ENCODE results near the gene SLC12A7. TPM values are rescaled to one million over a fixed set of nuclear protein-coding genes. Genes with fewer than 3 reads are reported as not detected.

The SLC12A7 gene
- total and polyA plus RNA-seq, 9 donors = 5.9 to 33.9 (median 23.0) TPM

GRCh38 chr5:1118231-1118698, 6.4 kb upstream of the SLC12A7 start:
- intact Hi-C loops (cut with DNase I) = no loop called here
- peak; percentile 71 to 92 (median 86) for DNase-seq
- Histone ChIP-seq H3K36me3 (no peaks in the 10 kb centered on the region), H3K4me1 (ENCODE audit: insufficient read depth) (peaks cover 12% of the 10 kb centered on the region), H3K4me3 (no peak overlapping the region), H3K27me3 (no peaks in the 10 kb centered on the region), H3K9me3 (no peaks in the 10 kb centered on the region), H3K27ac (peak overlapping the region in 1 of 2 donors; percentile 10)
- WGBS, 3 donors = 3 to 21% (median 6%) methylated on average over 13 to 16 of the region's 16 CpGs
- TF ChIP-seq CTCF (IDR thresholded peaks at IDR 0.05) = no peak
- TF ChIP-seq POLR2A (IDR thresholded peaks at IDR 0.05) = no peak

GRCh38 chr5:1116977-1117376, 5.1 kb upstream of the SLC12A7 start:
- DNase-seq = no peak
- Histone ChIP-seq H3K36me3 (no peaks in the 10 kb centered on the region), H3K27me3 (no peaks in the 10 kb centered on the region), H3K4me1 (ENCODE audit: insufficient read depth) (peaks cover 12% of the 10 kb centered on the region), H3K9me3 (no peaks in the 10 kb centered on the region), H3K27ac (no peak overlapping the region), H3K4me3 (no peak overlapping the region)
- TF ChIP-seq EP300 (IDR thresholded peaks at IDR 0.05) = no peak
- no peak for TF ChIP-seq CTCF (IDR thresholded peaks at IDR 0.05)
- no peak for TF ChIP-seq POLR2A (IDR thresholded peaks at IDR 0.05)
- intact Hi-C loops (cut with DNase I) = no loop called here
- WGBS, 3 donors = 68 to 77% (median 77%) methylated on average over 12 to 15 of the region's 15 CpGs

DNA sequence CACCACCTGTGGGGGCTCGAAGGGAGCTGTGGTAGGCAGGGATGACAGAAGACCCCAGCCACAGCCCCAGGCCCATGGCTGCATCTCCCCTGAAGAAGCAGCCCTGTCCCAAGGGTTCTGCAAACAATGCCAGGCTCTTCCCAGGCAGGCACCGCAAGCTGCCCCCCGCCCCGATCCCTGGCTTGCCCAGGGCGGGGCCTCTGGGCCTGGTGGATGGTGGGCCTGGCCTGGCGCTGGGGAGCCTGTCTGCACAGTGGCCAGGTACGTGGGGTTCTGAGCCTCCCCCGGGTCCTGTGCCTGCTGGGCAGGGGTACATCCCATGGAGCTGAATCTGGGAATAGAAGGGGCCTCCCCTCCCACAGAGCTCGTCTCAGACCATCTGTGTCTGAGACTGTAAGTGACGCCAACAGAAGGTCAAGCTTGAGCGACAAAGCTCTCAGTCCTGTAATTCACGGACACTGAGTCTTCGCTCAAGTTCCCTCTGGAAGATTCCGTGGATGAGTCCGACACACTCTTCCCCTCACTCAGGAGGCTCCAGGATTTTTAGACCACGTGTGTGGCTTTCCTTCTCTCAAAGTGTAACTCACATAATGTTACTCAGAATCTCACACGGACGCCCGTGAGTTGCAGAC, 4.4 kb upstream of the SLC12A7 start:
- TF ChIP-seq CTCF (IDR thresholded peaks at IDR 0.05) = no peak
- TF ChIP-seq EP300 (IDR thresholded peaks at IDR 0.05) = no peak
- TF ChIP-seq POLR2A (IDR thresholded peaks at IDR 0.05) = no peak
- peaks cover 12% of the 10 kb centered on the region for H3K4me1 ChIP-seq (ENCODE audit: insufficient read depth)
- WGBS, 3 donors = 90 to 93% (median 93%) methylated on average over 16 to 19 of the region's 19 CpGs
- intact Hi-C loops (cut with DNase I) = no loop called here
- no peak overlapping the region for H3K4me3 ChIP-seq
- DNase-seq = no peak
- no peak overlapping the region for H3K27ac ChIP-seq
- no peaks in the 10 kb centered on the region for H3K9me3 ChIP-seq
- H3K36me3 ChIP-seq = no peaks in the 10 kb centered on the region
- no peaks in the 10 kb centered on the region for H3K27me3 ChIP-seq

GRCh38 chr5:1115123-1115815, 3.4 kb upstream of the SLC12A7 start:
- no peaks in the 10 kb centered on the region for H3K27me3 ChIP-seq
- no peak overlapping the region for H3K27ac ChIP-seq
- DNase-seq = no peak
- H3K4me3 ChIP-seq = no peak overlapping the region
- no peaks in the 10 kb centered on the region for H3K9me3 ChIP-seq
- TF ChIP-seq EP300 (IDR thresholded peaks at IDR 0.05) = no peak
- no peak for TF ChIP-seq CTCF (IDR thresholded peaks at IDR 0.05)
- TF ChIP-seq POLR2A (IDR thresholded peaks at IDR 0.05) = no peak
- H3K36me3 ChIP-seq = no peaks in the 10 kb centered on the region
- intact Hi-C loops (cut with DNase I) = no loop called here
- peaks cover 15% of the 10 kb centered on the region for H3K4me1 ChIP-seq (ENCODE audit: insufficient read depth)
- WGBS, 3 donors = 95 to 96% (median 96%) methylated on average over 23 of the region's 23 CpGs

All from ovary (tissue), 9 donors.